Putamen (tissue), 1 donor: ENCODE data around the gene BRMS1L.

ENCODE experiments used
- DNase-seq: peaks from one replicate; pipeline ENCODE4 v3.0.0-alpha.2; 2016; ENCODE audit warnings: low spot score

The BRMS1L gene

DNA sequence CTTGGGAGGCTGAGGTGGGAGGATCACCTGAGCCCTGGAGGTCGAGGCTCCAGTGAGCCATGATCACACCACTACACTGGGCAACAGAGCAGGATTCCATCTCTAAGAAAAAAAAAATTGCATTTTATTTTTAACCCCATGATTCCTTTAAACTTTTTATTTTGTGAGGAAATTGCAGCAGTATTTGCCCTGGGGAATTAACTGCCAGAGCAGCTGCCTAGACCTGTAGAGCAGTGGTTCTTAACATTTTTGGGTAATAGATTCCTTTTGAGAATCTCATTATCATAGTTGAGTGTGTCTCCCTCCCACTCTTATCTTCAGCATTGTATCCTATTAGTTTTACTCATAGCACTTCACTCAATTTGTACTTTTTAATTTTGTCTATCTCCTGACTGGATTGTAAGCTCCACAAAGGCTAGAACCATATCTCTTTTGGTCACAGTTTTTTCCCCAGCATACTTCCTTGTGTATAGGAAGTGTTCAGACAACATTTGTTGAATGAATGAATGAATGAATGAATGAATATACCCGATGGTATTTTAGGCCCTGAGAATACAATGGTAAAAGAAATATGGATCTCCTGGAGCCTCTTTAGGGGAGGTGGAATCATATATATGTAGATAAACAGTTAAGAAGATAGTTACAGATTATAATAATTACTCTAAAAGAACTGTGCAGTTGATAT is 40.6 kb downstream of the BRMS1L start:
- DNase-seq, result no peak

DNA sequence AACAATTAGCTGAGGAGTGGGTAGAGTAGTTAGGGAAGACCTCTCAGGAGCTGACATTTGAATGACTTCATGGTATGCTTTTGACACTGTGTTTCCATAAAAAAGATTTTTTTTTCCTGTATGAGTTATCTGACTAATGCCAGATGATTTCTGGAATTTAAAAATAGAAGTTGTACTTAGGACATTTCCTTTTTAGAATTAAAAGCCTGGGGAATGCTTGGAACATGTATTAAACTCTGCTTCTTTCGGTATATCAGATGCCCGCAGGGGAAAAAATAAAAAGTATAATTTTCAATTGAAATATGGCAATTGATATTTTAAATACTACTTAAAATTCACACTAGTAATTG is 41.1 kb downstream of the BRMS1L start:
- DNase-seq, result no peak

DNA sequence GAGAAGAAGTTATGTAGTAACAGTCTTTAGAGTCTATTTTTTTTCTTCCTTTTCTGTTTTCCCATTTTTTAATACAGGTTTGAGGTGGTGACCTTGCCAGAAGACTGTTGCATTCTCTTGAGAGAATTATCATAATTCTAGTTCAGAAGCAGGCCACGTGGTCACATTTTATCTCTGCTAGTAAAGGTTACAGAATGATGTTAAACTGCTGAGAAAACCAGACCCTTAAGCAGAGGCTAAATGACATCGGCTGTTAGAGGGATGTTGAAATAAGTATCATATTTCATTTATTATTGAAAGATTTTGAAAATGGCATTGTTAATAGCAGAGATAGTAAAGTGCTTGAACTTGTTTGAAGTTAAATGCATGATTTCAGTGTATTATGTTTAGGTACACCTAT is 49.2 kb downstream of the BRMS1L start:
- no peak for DNase-seq

DNA sequence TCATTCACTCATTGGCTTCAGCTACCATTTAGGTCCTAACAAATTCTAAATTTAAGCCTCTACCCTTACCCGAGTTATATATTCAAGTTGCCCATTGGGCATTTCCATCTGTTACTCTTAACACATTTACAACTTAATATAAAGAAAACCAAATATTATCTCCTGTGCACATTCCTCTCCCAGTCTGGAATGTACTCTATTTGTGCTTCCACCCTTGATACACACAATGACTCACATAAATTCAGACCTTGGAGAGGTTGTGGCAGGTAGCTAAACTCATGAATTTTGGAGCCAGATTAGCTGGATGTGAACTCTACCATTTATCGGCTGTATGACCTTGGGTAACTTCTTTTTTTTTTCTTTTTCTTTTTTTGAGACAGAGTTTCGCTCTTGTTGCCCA is 51.1 kb downstream of the BRMS1L start:
- no peak for DNase-seq

DNA sequence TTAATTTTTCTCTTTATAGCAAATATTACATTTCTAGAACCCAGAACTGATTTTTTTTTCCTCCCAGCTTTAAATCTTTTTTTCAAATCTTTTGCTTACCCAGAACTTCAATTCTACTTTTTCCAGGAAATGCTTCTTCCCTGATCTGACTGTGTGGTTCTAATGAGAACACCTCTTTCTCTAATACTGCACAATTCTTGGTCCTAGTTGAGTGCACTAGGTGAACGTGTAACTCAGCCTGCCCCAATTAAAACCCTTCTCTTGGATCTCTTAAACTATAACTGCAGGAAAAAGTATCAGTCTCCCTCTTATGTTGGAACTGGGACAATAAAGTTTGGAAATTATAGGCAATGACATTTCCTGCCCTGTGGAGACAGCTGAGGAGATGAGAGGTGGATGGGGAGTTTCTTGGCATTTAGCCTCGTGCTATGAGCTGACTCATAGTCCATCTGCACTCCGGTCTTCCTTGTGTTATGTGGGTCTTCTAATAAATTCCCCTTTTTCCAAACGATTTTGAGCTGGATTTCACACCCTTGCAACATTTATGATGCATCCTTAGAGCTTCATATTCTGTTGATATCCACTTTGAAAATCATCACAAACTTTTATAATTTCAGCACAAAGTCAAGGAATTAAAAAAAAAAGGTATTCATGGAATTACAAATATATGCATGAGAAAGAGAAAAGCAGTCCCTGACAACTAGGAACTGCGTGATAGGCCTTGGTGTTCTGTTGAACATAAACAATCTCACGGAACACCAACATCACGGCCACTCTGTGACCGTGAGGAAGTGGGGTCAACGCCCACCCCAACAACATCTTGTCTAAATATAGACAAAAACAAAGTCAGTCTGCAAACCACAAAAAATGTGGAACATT is 52.4 kb downstream of the BRMS1L start:
- DNase-seq, result no peak

DNA sequence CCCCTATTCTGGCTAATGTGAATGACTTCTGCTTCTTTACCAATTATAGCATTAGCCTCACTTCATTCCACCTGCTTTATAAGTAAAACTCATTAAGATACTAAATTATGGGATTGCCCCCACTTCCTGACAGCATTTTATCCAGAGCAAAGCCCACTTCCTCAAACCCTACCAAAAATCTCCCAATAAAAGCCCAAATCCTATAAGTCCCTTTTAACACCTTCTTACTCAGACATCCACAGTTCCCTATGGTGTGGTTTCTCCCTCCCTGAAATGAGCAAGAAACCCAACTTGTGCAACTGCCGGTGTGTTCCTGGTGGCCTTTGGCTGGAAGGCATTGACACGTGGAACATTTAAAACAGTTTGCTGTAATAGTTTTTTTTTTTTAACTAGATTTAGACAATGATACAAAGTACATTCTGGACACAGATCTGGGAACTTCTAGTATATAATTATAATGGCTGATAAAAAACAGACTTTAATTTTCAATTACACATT is 53.1 kb downstream of the BRMS1L start:
- DNase-seq, result no peak

DNA sequence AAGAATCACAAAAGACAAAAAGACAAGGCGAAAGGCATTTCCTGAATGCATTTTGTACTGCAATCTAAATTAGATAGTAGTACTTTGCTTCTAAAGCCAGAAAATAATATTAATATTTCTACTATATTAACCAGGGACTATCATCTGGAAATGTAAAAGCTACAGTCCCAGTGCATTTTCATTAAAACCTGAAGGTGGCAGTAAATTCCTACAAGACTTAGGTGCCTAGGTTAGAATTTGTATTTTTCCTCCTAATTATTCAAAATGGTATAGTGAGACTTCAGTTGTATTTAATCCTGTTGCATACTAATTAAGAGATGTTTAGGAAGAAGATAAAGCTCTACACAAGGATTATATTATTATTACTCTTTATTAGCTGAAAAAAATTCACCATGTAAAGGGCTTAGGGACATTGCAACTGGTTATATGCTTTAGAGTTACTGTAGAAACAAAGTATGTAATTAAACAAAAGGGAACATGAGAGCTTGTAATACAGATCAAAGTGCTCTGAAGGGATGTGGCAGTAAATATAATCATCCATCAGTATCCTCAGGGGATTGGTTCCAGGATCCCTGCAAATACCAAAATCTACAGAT is 53.6 kb downstream of the BRMS1L start:
- DNase-seq, result no peak

DNA sequence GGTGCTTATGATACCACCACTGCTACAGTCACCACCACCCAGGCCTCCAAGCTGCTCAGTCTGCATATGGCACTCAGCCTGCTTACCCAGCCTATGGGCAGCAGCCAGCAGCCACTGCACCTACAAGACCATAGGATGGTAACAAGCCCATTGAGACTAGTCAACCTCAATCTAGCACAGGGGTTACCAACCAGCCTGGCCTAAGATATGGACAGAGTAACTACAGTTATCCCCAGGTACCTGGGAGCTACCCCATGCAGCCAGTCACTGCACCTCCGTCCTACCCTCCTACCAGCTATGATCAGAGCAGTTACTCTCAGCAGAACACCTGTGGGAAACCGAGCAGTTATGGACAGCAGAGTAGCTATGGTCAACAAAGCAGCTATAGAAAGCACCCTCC is 55.1 kb downstream of the BRMS1L start:
- no peak for DNase-seq

DNA sequence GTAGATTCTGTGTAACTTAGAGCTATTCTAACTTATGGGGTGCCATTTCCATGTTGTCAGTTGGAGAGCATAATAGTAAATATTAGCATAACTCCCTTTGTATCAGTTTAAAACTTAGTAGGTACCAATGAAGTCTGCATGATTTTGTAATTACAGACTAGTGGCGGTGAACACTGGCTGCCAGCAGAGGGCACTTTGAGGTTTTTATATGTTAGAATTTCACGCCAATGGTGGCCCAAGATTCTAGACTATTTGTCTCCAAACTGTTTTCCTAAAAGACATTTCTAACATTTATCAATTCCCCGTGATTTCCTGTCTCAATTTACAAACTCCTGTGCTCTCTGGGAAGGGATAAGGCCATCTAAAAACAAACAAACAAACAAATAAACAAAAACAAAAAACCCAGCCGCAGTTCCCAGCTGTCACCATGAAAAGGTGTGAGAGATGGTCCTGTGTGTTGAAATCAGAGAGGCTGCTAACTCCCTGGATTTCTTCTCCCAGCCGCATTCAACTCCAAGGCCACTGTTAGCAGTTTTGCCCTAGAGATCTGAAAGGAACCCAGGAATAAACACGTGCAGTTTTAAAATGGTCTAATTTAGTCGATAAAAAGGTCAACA is 57.6 kb downstream of the BRMS1L start:
- peak; percentile 50 for DNase-seq

DNA sequence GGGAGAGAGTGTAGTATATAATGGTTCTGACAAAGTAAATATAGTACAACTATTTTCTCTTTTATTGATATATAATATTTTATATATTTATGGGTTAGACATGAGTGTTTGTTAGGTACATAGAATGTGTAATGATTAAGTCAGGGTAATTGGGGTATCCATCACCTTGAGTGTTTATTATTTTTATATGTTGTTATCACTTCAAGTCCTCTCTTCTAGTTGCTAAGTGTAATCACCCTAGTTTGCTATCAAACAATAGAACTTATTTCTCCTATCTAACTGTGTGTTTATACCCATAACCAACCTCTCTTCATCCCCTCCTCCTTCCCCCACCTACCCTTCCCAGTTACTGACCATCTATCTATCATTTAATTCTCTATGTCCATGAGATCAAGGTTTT is 64.2 kb downstream of the BRMS1L start:
- no peak for DNase-seq

DNA sequence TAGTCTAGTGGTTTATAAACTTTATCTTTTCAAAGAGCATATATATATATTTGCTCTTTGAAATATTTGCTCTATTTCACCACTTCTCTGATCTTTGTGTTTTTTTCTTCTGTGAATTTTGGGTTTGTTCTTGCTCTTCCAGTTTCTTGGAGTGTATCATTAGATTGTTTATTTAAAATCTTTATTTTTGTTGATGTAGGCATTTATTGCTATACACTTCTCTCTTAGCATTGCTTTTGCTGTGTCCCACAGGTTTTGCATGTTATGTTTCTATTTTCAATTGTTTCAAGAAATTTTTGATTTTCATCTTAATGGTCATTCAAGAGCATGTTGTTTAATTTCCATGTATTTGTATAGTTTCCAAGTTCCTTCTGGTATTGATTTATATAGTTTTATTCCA is 69.1 kb downstream of the BRMS1L start:
- no peak for DNase-seq

DNA sequence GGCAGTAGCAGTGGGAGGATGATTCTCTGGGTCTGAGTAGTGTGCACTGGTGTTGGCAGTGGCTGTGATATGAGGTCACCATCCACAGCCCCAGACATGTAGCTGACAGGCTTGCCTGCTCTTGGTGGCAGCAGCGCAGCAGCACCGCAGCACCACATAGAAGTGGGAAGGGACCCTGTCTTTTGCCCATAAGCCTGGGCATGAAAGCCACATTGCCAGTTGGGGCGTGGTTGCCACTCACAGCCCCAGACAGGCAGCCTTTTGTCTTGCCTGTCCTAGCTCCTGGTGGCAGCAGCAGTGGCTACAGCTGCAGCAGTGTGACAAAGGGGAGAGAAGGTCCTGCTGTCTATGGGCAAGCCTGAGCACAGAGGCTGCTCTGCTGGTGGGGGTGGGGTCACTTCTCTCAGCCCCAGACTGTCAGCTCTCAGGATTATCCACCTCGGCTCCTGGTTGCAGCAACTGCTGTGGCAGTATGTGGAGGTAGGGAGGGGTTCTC is 71.5 kb downstream of the BRMS1L start:
- peak; percentile 90 for DNase-seq

DNA sequence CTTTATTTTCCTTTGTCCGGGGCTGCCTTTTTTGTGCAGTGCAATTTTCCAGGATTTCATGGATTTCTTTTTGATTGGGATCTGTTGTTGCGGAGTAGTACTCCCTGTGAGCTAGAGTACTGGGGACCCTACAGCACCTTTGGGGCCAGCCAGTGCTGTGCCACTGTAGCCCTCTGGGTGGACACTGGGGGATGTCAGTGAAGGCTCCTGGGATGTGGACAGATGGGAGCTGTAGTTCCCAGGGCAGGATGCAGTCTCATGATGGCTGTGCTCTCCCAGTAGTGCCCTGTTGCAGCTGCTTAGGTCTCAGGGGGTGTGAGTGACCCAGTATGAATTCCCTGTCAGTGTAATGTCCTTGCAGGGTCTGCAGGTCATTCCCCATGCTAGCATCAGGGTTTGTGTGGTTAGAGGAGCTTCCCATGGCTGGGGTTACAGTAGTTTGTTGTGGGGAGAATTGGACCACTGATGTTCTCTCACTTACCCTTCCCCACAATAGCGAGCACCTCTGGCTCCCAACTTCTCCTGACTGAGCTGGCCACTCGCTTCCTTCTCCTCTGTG is 72.2 kb downstream of the BRMS1L start:
- DNase-seq, result peak; percentile 64

DNA sequence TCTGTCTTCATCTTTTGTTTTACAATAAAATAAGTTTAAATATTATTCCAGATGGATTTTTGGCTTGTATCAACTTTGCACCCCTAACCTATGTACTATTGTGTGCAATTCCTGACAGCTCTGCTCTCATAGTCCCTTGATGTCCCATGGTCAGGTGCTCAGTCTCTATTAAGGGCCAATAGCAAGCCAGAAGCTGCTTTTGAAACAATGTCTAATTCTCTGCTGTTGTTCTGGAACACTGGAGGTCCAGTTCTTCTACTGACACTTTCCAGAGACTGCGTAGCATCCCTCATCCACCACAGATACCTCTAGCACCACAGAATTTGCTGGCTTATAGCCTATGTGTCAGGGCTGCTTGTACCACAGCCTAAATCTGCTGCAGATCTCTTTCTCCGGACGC is 74.6 kb downstream of the BRMS1L start:
- DNase-seq, result no peak

DNA sequence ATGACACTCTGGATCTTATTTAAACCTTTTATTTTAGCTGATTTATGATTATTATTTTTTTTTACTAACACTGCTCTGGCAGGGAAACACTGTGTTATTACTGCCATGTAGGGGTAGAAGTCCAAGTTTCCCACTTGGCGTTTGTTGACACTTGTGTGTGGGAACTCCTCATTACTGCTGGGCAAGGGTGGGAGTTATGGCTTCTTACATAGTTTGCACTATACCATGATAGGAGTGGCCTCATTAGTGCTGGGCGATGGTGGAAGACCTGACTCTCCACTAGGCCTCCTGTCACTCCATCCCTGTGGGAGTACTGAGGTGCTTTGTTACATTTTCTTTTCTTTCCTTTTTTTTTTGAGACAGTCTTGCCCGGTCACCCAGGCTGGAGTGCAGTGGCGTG is 83.5 kb downstream of the BRMS1L start:
- DNase-seq, result no peak

DNA sequence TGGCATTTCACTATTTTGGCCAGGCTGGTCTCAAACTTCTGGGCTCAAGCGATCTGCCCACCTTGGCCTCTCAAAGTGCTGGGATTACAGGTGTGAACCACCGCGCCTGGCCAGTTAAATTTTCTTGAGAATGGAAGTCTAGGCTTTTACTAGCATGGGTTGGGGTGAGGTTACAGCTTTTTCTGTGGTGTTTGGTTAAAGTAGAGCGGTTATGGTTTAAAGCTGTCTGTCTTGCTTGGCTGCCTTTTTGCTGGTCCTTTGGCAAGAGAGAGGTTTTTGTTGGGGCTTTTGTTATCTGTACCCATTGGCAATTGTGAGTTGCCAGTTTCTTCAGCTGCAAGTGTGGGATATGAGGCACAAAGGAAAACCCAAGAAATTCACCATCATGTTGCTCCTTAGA is 84.1 kb downstream of the BRMS1L start:
- no peak for DNase-seq

DNA sequence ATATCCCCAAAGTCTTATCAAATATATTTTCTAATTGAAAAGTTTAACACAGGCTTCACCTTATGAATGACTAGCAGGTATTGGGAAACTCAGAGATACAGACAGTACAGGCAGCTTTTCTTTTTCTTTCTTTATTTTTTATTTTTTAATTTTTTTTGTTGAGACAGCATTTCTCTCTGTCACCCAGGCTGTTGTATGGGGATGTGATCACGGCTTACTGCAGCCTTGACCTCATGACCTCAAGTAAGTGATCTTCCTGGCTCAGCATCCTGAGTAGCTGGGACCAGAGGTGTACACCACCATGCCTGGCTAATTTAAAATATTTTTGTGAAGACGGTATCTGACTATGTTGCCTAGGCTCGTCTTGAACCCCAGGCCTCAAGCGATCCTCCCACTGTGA is 85.0 kb downstream of the BRMS1L start:
- DNase-seq, result no peak

DNA sequence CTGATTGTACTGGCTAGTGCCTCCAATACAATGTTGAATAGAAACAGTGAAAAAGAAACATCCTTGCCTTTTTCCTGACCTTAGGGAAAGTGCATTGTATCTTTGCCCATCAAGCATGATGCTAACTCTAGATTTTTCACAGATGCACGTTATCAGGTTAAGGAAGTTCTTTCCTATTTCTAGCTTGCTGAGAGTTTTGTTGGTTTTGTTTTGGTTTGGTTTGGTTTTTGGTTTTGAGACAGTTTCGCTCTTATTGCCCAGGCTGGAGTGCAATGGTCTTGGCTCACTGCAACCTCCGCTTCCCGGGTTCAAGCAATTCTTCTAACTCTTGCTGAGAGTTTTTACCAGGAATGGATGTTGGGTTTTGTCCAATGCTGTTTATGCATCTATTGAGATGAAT is 89.0 kb downstream of the BRMS1L start:
- DNase-seq, result no peak

DNA sequence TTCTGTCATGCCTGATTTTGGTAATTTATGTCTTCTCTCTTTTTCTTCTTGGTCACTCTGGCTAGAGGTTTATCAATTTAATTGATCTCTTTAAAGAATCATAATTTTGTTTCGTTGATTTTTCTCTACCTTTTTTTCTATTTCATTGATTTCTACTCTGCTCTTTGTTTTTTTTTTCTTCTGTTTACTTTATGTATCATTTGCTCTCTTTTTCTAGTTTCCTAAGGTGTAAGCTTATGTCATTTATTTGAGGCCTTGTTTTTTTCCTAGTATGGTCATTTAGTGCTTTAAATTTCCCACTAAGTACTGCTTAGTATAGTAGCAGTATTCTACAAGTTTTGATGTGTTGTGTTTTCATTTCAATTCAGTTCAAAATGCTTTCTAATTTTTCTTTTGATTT is 89.6 kb downstream of the BRMS1L start:
- DNase-seq, result no peak
